Measurements from ENCODE around the gene OR4X2. TPM values are rescaled to one million over a fixed set of nuclear protein-coding genes. Genes with fewer than 3 reads are reported as not detected.

Gene OR4X2
- total and polyA plus RNA-seq, 2 donors from 2014 or later: not detected

DNA sequence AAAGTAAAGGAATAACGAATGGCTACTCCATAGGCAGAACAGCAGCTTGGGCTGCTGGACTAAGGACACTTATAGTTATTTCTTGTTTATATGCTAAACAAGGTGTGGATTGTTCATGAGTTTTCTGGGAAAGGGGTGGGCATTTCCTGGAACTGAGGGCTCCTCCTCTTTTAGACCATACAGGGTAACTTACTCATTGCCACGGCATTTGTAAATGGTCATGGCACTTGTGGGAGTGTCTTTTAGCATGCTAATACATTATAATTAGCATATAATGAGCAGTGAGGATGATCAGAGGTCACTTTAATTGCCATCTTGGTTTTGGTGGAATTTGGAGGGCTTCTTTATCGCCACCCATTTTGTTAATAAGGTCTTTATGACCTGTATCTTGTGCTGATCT, 25.7 kb downstream of the OR4X2 start:
- intact Hi-C loops (cut with DNase I): no loop called here
- TF ChIP-seq, protein P1, sequence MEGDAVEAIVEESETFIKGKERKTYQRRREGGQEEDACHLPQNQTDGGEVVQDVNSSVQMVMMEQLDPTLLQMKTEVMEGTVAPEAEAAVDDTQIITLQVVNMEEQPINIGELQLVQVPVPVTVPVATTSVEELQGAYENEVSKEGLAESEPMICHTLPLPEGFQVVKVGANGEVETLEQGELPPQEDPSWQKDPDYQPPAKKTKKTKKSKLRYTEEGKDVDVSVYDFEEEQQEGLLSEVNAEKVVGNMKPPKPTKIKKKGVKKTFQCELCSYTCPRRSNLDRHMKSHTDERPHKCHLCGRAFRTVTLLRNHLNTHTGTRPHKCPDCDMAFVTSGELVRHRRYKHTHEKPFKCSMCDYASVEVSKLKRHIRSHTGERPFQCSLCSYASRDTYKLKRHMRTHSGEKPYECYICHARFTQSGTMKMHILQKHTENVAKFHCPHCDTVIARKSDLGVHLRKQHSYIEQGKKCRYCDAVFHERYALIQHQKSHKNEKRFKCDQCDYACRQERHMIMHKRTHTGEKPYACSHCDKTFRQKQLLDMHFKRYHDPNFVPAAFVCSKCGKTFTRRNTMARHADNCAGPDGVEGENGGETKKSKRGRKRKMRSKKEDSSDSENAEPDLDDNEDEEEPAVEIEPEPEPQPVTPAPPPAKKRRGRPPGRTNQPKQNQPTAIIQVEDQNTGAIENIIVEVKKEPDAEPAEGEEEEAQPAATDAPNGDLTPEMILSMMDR (IDR thresholded peaks at IDR 0.05; ENCODE audit: borderline replicate concordance, extremely low read depth, insufficient read depth): no peak
- H3K4me3 ChIP-seq (ENCODE audit: low read length in 3 of 3): no peak overlapping the region
- FAIRE-seq: no peak
- no peak for DNase-seq
- H3K9ac ChIP-seq (ENCODE audit: low read length in 3 of 3): no peak overlapping the region
- no peaks in the 10 kb centered on the region for H3K4me1 ChIP-seq (ENCODE audit: control insufficient read depth in 2 of 3, insufficient read depth in 2 of 3, low read depth in 1 of 3, low read length in 3 of 3)
- H3K9me3 ChIP-seq (ENCODE audit: control insufficient read depth in 2 of 3, insufficient read depth in 1 of 3, low read length in 3 of 3): peaks cover 0 to 3% (median 0%) of the 10 kb centered on the region in 3 donors
- H3K27me3 ChIP-seq (ENCODE audit: control insufficient read depth, insufficient read depth, low read length): no peaks in the 10 kb centered on the region
- no peaks in the 10 kb centered on the region for H3K36me3 ChIP-seq (ENCODE audit: control insufficient read depth in 2 of 3, insufficient read depth in 3 of 3, low read length in 3 of 3)
- no peak overlapping the region for H3K27ac ChIP-seq (ENCODE audit: low read depth in 2 of 2, low read length in 2 of 2)

DNA sequence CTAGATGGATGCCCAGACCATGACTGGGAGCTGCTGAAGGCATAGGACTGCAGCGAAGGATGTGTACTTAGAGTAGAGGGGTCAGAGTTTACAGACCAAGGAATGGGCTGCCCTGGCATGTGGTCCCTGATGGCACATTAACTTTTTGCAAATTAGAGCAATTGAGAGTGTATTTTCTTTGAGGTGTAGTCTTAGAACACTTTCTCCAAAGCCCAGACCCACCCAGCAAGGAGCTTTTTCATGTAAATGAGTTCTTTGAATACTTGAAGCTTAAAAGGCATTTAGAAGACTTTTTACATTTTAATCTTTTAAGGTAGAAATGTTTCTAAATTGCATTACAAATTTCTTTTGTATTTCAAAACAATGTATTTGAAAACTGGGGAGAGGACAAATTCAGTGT, 27.7 kb downstream of the OR4X2 start:
- Histone ChIP-seq H3K4me1 (ENCODE audit: control insufficient read depth in 2 of 3, insufficient read depth in 2 of 3, low read depth in 1 of 3, low read length in 3 of 3) (no peaks in the 10 kb centered on the region), H3K9ac (ENCODE audit: low read length in 3 of 3) (no peak overlapping the region), H3K27ac (ENCODE audit: low read depth in 2 of 2, low read length in 2 of 2) (no peak overlapping the region), H3K36me3 (ENCODE audit: control insufficient read depth in 2 of 3, insufficient read depth in 3 of 3, low read length in 3 of 3) (no peaks in the 10 kb centered on the region), H3K4me3 (ENCODE audit: low read length in 3 of 3) (no peak overlapping the region), H3K9me3 (ENCODE audit: control insufficient read depth in 2 of 3, insufficient read depth in 1 of 3, low read length in 3 of 3) (peaks cover 0 to 3% (median 0%) of the 10 kb centered on the region in 3 donors), H3K27me3 (ENCODE audit: control insufficient read depth, insufficient read depth, low read length) (no peaks in the 10 kb centered on the region)
- intact Hi-C loops (cut with DNase I): no loop called here
- no peak for DNase-seq
- TF ChIP-seq, protein P1 (IDR thresholded peaks at IDR 0.05; ENCODE audit: borderline replicate concordance, extremely low read depth, insufficient read depth): no peak
- no peak for FAIRE-seq

Other genes with a start within 250 kb of the OR4X2 start
- not detected for gene OR4B1, start 28.3 kb upstream of the OR4X2 start, total RNA-seq
- gene OR4B1, start 28.3 kb upstream of the OR4X2 start, polyA plus RNA-seq (ENCODE audit: insufficient read depth, low read depth, low replicate concordance): not detected
- gene OR4X1, start 18.8 kb downstream of the OR4X2 start, total RNA-seq: not detected
- gene OR4X1, start 18.8 kb downstream of the OR4X2 start, polyA plus RNA-seq (ENCODE audit: insufficient read depth, low read depth, low replicate concordance): not detected
- not detected for gene OR4S1, start 61.1 kb downstream of the OR4X2 start, total RNA-seq
- not detected for gene OR4S1, start 61.1 kb downstream of the OR4X2 start, polyA plus RNA-seq (ENCODE audit: insufficient read depth, low read depth, low replicate concordance)
- not detected for gene OR4C3, start 79.8 kb downstream of the OR4X2 start, total RNA-seq
- gene OR4C3, start 79.8 kb downstream of the OR4X2 start, polyA plus RNA-seq (ENCODE audit: insufficient read depth, low read depth, low replicate concordance): not detected
- gene OR4C5, start 121.4 kb downstream of the OR4X2 start, total RNA-seq: not detected
- not detected for gene OR4C5, start 121.4 kb downstream of the OR4X2 start, polyA plus RNA-seq (ENCODE audit: insufficient read depth, low read depth, low replicate concordance)
- gene OR4A47, start 243.7 kb downstream of the OR4X2 start, total RNA-seq: not detected
- not detected for gene OR4A47, start 243.7 kb downstream of the OR4X2 start, polyA plus RNA-seq (ENCODE audit: insufficient read depth, low read depth, low replicate concordance)

Measured in kidney (tissue), 14 donors.